Measurements from ENCODE around the gene MAP3K5.

- TF ChIP-seq CTCF (IDR thresholded peaks at IDR 0.05) (no peak), POLR2A (IDR thresholded peaks at IDR 0.05) (no peak)
Observed at GRCh38 chr6:136774228-136775041, 17.8 kb downstream of the MAP3K5 start.
